BJ (cell line): ENCODE data around the gene PDLIM7. TPM values are rescaled to one million over a fixed set of nuclear protein-coding genes. Genes with fewer than 3 reads are reported as not detected.
"Not testable (repeated sequence)": the region's sequence is repeated elsewhere in the genome, so short reads cannot be mapped to it uniquely, and the experiment has no call there.

Experiments
- CTCF ChIA-PET: fragments of 350-600 bp; formaldehyde crosslinking; extraction: SDS; loops from one replicate; lab custom pipeline; 2021; ENCODE audit warnings: antibody characterized with exemption, inconsistent platforms; lab: Yijun Ruan, JAX
- POLR2A ChIA-PET: fragments of 300-600 bp; sonication (Branson Sonifier 250); formaldehyde crosslinking; extraction: SDS; loops from one replicate; lab custom pipeline; 2021; ENCODE audit warnings: antibody characterized with exemption; lab: Charles Lee
- DNase-seq: peaks from one replicate; pipeline ENCODE4 v3.0.0-alpha.2; 2011; ENCODE audit warnings: low read depth
- H3K27me3 ChIP-seq: 2 replicates; pipeline ENCODE4 v1.6.0; 2011; ENCODE audit warnings: low read length; ENCODE audit not compliant: control insufficient read depth, insufficient read depth
- H3K36me3 ChIP-seq: 2 replicates; pipeline ENCODE4 v1.5.1; 2011; ENCODE audit warnings: low read length; ENCODE audit not compliant: control insufficient read depth, insufficient read depth
- H3K4me3 ChIP-seq: 2 replicates; pipeline ENCODE4 v1.5.1; 2011; ENCODE audit warnings: low read depth, mild to moderate bottlenecking, control low read depth, low read length
- CTCF ChIP-seq: IDR thresholded peaks from 2 replicates; pipeline ENCODE4 v1.5.1; 2011; ENCODE audit warnings: low read depth, mild to moderate bottlenecking, control low read depth, inconsistent platforms, low read length, moderate library complexity; ENCODE audit not compliant: insufficient read depth
- polyA plus RNA-seq: library from polyadenylated mRNA; depleted of rRNA; stranded (reverse); fragments of >200 nt; gene quantifications from 2 replicates; pipeline ENCODE4 v1.2.3, GENCODE V29; 2011

PDLIM7 gene
- polyA plus RNA-seq, 1 experiment: 624 TPM

GRCh38 chr5:177535125-177535524, 37.7 kb upstream of the PDLIM7 start:
- Histone ChIP-seq H3K36me3 (peaks cover 29% of the 10 kb centered on the region), H3K27me3 (no peaks in the 10 kb centered on the region), H3K4me3 (no peak overlapping the region)
- TF ChIP-seq CTCF: no peak
- POLR2A ChIA-PET: no interaction called here
- CTCF ChIA-PET: interaction anchor here (0.7 kb wide), 1 partner anchor 35 kb away, joined by 3 read pairs; no protein-coding TSS in a partner anchor
- DNase-seq: no peak

GRCh38 chr5:177534433-177534832, 37.0 kb upstream of the PDLIM7 start:
- peaks cover 34% of the 10 kb centered on the region for H3K36me3 ChIP-seq
- H3K4me3 ChIP-seq, DNase-seq, H3K27me3 ChIP-seq, POLR2A ChIA-PET: not testable (repeated sequence)
- CTCF ChIA-PET: interaction anchor here (0.9 to 1.0 kb wide), 2 partner anchors 12 kb away, joined by 3 to 4 read pairs; no protein-coding TSS in a partner anchor

GRCh38 chr5:177531209-177531940, 34.0 kb upstream of the PDLIM7 start:
- no peak for TF ChIP-seq CTCF
- H3K4me3 ChIP-seq: no peak overlapping the region
- H3K36me3 ChIP-seq: peaks cover 45% of the 10 kb centered on the region
- DNase-seq: no peak
- no peaks in the 10 kb centered on the region for H3K27me3 ChIP-seq
- ChIA-PET POLR2A (no interaction called here), CTCF (interaction anchor here (1.2 kb wide), 1 partner anchor 24 kb away, joined by 3 read pairs; no protein-coding TSS in a partner anchor)

- ChIA-PET CTCF (interaction anchor here (1.2 kb wide), 1 partner anchor 25 kb away, joined by 3 read pairs; no protein-coding TSS in a partner anchor), POLR2A (no interaction called here)
- peaks cover 46% of the 10 kb centered on the region for H3K36me3 ChIP-seq
- no peaks in the 10 kb centered on the region for H3K27me3 ChIP-seq
- no peak overlapping the region for H3K4me3 ChIP-seq
- DNase-seq: no peak
- TF ChIP-seq CTCF: no peak
These were observed 33.2 kb upstream of the PDLIM7 start for GRCh38 chr5:177530638-177531037.

GRCh38 chr5:177529247-177530203, 32.1 kb upstream of the PDLIM7 start:
- POLR2A ChIA-PET: no interaction called here

More at GRCh38 chr5:177529247-177530203, 32.1 kb upstream of the PDLIM7 start:
- no peak for TF ChIP-seq CTCF
- no peak for DNase-seq
- Histone ChIP-seq H3K4me3 (no peak overlapping the region), H3K27me3 (no peaks in the 10 kb centered on the region), H3K36me3 (peaks cover 56% of the 10 kb centered on the region)
- CTCF ChIA-PET: no interaction called here
